Measurements from ENCODE around the gene TBC1D22B.
A peak's percentile ranks its signal among the peaks of the same experiment; 100 is the strongest.

The TBC1D22B gene

GRCh38 chr6:37243816-37244370 is 13.7 kb upstream of the TBC1D22B start:
- H3F3A ChIP-seq (ENCODE audit: low read depth), result 0 out of 2 replicates have a peak, but pooled peaks cover 3% of the 10 kb centered on the region
- no peaks in the 10 kb centered on the region for H4K20me1 ChIP-seq (ENCODE audit: insufficient read depth, low read length, poor library complexity, severe bottlenecking)
- no peak overlapping the region for H3K4me2 ChIP-seq (ENCODE audit: low read depth, low read length, poor library complexity, severe bottlenecking)
- no peak overlapping the region for H3K4me3 ChIP-seq (ENCODE audit: low read length, poor library complexity, severe bottlenecking)
- H3K9ac ChIP-seq (ENCODE audit: low read depth, low read length, poor library complexity, severe bottlenecking), result no peak overlapping the region
- peaks cover 26% of the 10 kb centered on the region for H3K4me1 ChIP-seq (ENCODE audit: insufficient read depth, low read length, poor library complexity, severe bottlenecking)
- TF ChIP-seq EZH2phosphoT487 (IDR thresholded peaks at IDR 0.05; ENCODE audit: borderline replicate concordance), result no peak
- TF ChIP-seq, protein P1, sequence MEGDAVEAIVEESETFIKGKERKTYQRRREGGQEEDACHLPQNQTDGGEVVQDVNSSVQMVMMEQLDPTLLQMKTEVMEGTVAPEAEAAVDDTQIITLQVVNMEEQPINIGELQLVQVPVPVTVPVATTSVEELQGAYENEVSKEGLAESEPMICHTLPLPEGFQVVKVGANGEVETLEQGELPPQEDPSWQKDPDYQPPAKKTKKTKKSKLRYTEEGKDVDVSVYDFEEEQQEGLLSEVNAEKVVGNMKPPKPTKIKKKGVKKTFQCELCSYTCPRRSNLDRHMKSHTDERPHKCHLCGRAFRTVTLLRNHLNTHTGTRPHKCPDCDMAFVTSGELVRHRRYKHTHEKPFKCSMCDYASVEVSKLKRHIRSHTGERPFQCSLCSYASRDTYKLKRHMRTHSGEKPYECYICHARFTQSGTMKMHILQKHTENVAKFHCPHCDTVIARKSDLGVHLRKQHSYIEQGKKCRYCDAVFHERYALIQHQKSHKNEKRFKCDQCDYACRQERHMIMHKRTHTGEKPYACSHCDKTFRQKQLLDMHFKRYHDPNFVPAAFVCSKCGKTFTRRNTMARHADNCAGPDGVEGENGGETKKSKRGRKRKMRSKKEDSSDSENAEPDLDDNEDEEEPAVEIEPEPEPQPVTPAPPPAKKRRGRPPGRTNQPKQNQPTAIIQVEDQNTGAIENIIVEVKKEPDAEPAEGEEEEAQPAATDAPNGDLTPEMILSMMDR (conservative IDR thresholded peaks at IDR 0.05; ENCODE audit: low read length), result no peak
- no peaks in the 10 kb centered on the region for H3K36me3 ChIP-seq (ENCODE audit: insufficient read depth, low read length)
- H3K9me3 ChIP-seq (ENCODE audit: insufficient read depth, low read depth, low read length), result no peaks in the 10 kb centered on the region
- H3K79me2 ChIP-seq (ENCODE audit: insufficient read depth, low read length), result peaks cover 3% of the 10 kb centered on the region; the same call in 1 of the 2 replicates
- H3K9me2 ChIP-seq (replicated peaks; ENCODE audit: low read depth, low read length), result no peaks in the 10 kb centered on the region
- no peak overlapping the region for H2AFZ ChIP-seq (ENCODE audit: low read length)
- no peaks in the 10 kb centered on the region for H3K27me3 ChIP-seq (ENCODE audit: insufficient read depth, low read length, poor library complexity, severe bottlenecking)

DNA sequence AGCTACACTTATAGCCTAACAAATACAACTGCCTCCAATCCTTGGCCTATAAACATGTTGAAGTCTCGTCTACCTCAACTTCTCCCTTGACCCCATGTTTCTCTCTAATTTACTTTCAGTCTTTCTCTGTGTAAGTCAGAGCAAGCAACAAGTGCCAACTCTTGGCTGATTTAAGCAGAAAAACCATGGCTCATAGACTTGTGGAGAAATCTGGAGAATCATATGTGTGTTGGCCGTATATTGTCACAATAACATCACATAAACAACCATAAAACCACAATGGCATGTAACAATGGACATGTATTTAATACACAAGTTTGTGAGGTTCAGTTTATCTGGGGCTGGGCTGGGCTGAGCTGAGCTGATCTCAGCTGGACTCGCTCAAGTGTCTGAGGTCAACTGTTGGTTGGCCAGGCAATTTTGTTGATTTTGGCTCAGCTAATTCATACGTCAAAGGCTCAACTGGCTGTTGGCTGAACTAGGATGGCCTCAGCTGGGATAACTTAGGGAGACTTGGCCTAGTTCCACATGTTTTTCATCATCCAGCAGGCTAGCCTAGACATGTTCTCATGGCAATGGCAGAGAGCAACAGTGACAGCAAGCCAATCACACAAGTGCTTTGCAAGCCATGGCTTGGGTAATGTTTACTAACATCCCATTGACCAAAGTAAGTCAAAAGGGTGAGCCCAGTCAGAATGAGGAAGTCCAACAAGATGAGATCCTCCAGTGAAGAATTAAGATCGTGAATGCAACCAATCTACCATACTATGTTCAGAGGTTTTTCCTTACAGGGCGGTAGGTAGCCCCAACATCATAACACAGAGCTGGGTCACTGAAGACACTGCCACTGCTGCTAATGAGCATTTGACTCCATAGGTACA is 12.9 kb upstream of the TBC1D22B start:
- Histone ChIP-seq H3K9me2 (replicated peaks; ENCODE audit: low read depth, low read length) (no peaks in the 10 kb centered on the region), H4K20me1 (ENCODE audit: insufficient read depth, low read length, poor library complexity, severe bottlenecking) (no peaks in the 10 kb centered on the region), H3K4me2 (ENCODE audit: low read depth, low read length, poor library complexity, severe bottlenecking) (no peak overlapping the region), H3K27me3 (ENCODE audit: insufficient read depth, low read length, poor library complexity, severe bottlenecking) (no peaks in the 10 kb centered on the region), H3K4me3 (ENCODE audit: low read length, poor library complexity, severe bottlenecking) (no peak overlapping the region), H3F3A (ENCODE audit: low read depth) (0 out of 2 replicates have a peak, but pooled peaks cover under 1% of the 10 kb centered on the region), H3K36me3 (ENCODE audit: insufficient read depth, low read length) (no peaks in the 10 kb centered on the region), H3K79me2 (ENCODE audit: insufficient read depth, low read length) (peaks cover 3% of the 10 kb centered on the region; the same call in 1 of the 2 replicates), H3K9ac (ENCODE audit: low read depth, low read length, poor library complexity, severe bottlenecking) (no peak overlapping the region), H3K4me1 (ENCODE audit: insufficient read depth, low read length, poor library complexity, severe bottlenecking) (peaks cover 23% of the 10 kb centered on the region), H3K9me3 (ENCODE audit: insufficient read depth, low read depth, low read length) (no peaks in the 10 kb centered on the region), H2AFZ (ENCODE audit: low read length) (no peak overlapping the region)
- TF ChIP-seq, protein P1 (conservative IDR thresholded peaks at IDR 0.05; ENCODE audit: low read length), result no peak
- TF ChIP-seq EZH2phosphoT487 (IDR thresholded peaks at IDR 0.05; ENCODE audit: borderline replicate concordance), result no peak

DNA sequence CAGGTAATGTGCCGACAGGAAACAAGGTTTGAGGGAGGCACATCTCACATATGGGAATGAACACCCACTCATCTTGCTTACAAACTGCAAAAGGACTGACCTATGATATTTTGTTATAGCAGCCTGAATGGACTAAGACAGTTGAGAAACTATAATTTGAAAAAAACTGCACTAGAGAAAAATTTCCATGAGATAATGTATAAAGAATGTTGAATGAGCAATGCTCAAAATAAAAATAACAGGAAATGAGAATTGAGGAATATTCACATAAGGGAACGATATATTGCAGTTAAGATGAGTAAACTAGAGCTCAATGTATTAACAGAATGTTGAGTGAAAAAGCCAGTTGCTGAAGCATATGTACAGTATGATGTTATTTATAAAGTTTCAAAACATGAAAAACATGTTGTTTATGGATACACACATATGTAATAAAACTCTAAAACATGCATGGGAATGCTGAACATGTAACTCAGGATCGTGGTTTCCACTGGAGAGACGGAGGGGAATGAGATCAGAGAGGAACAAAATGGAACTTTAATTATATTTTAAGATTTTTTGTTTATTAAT is 6.3 kb upstream of the TBC1D22B start:
- TF ChIP-seq, protein P1 (conservative IDR thresholded peaks at IDR 0.05; ENCODE audit: low read length), result no peak
- no peak for TF ChIP-seq EZH2phosphoT487 (IDR thresholded peaks at IDR 0.05; ENCODE audit: borderline replicate concordance)
- H3K36me3 ChIP-seq (ENCODE audit: insufficient read depth, low read length), result no peaks in the 10 kb centered on the region

More for the DNA sequence above, 6.3 kb upstream of the TBC1D22B start:
- H4K20me1 ChIP-seq (ENCODE audit: insufficient read depth, low read length, poor library complexity, severe bottlenecking), result no peaks in the 10 kb centered on the region
- H3F3A ChIP-seq (ENCODE audit: low read depth), result no peaks in the 10 kb centered on the region
- H2AFZ ChIP-seq (ENCODE audit: low read length), result no peak overlapping the region
- no peak overlapping the region for H3K4me3 ChIP-seq (ENCODE audit: low read length, poor library complexity, severe bottlenecking)
- no peaks in the 10 kb centered on the region for H3K9me2 ChIP-seq (replicated peaks; ENCODE audit: low read depth, low read length)
- H3K4me1 ChIP-seq (ENCODE audit: insufficient read depth, low read length, poor library complexity, severe bottlenecking), result peaks cover 46% of the 10 kb centered on the region
- H3K9ac ChIP-seq (ENCODE audit: low read depth, low read length, poor library complexity, severe bottlenecking), result no peak overlapping the region
- H3K27me3 ChIP-seq (ENCODE audit: insufficient read depth, low read length, poor library complexity, severe bottlenecking), result no peaks in the 10 kb centered on the region
- peak overlapping the region; percentile 40 for H3K4me2 ChIP-seq (ENCODE audit: low read depth, low read length, poor library complexity, severe bottlenecking)
- H3K9me3 ChIP-seq (ENCODE audit: insufficient read depth, low read depth, low read length), result no peaks in the 10 kb centered on the region
- peaks cover 44% of the 10 kb centered on the region for H3K79me2 ChIP-seq (ENCODE audit: insufficient read depth, low read length)

Data from Loucy (cell line).